ENCODE data around the gene TRIO.

Gene TRIO

GRCh38 chr5:14328144-14328543 is 185.0 kb downstream of the TRIO start:
- no peak for DNase-seq (ENCODE audit: low spot score)

- no peak for DNase-seq (ENCODE audit: low spot score)
Measured at GRCh38 chr5:14330291-14330690, 187.1 kb downstream of the TRIO start.

- no peak for DNase-seq (ENCODE audit: low spot score)
Measured at GRCh38 chr5:14330729-14331385, 187.7 kb downstream of the TRIO start.

GRCh38 chr5:14331386-14331781 is 188.2 kb downstream of the TRIO start:
- no peak for DNase-seq (ENCODE audit: low spot score)

- no peak for DNase-seq (ENCODE audit: low spot score)
Measured at GRCh38 chr5:14332038-14332631, 189.0 kb downstream of the TRIO start.

GRCh38 chr5:14332746-14333145 is 189.6 kb downstream of the TRIO start:
- DNase-seq (ENCODE audit: low spot score): peak; percentile 72

GRCh38 chr5:14337593-14337992 is 194.5 kb downstream of the TRIO start:
- no peak for DNase-seq (ENCODE audit: low spot score)

GRCh38 chr5:14339468-14339867 is 196.3 kb downstream of the TRIO start:
- DNase-seq (ENCODE audit: low spot score): no peak

- DNase-seq (ENCODE audit: low spot score): no peak
Measured at GRCh38 chr5:14341571-14342230, 198.6 kb downstream of the TRIO start.

- DNase-seq (ENCODE audit: low spot score): no peak
Measured at GRCh38 chr5:14342306-14342705, 199.2 kb downstream of the TRIO start.

GRCh38 chr5:14343376-14343775 is 200.2 kb downstream of the TRIO start:
- no peak for DNase-seq (ENCODE audit: low spot score)

- DNase-seq (ENCODE audit: low spot score): no peak
Measured at GRCh38 chr5:14347522-14347921, 204.4 kb downstream of the TRIO start.

- no peak for DNase-seq (ENCODE audit: low spot score)
Measured at GRCh38 chr5:14348142-14348541, 205.0 kb downstream of the TRIO start.

GRCh38 chr5:14349029-14349428 is 205.9 kb downstream of the TRIO start:
- no peak for DNase-seq (ENCODE audit: low spot score)

GRCh38 chr5:14351086-14351661 is 208.0 kb downstream of the TRIO start:
- peak; percentile 51 for DNase-seq (ENCODE audit: low spot score)

GRCh38 chr5:14351845-14352712 is 208.9 kb downstream of the TRIO start:
- DNase-seq (ENCODE audit: low spot score): peak; percentile 88

- DNase-seq (ENCODE audit: low spot score): no peak
Measured at GRCh38 chr5:14353726-14354474, 210.8 kb downstream of the TRIO start.

- DNase-seq (ENCODE audit: low spot score): no peak
Measured at GRCh38 chr5:14355391-14355790, 212.2 kb downstream of the TRIO start.

GRCh38 chr5:14356305-14356704 is 213.2 kb downstream of the TRIO start:
- DNase-seq (ENCODE audit: low spot score): no peak

- DNase-seq (ENCODE audit: low spot score): no peak
Measured at GRCh38 chr5:14357441-14357840, 214.3 kb downstream of the TRIO start.

GRCh38 chr5:14357851-14358250 is 214.7 kb downstream of the TRIO start:
- no peak for DNase-seq (ENCODE audit: low spot score)

All from Ammon's horn (tissue), 1 donor.